Measurements from ENCODE around the gene CDH23. TPM values are rescaled to one million over a fixed set of nuclear protein-coding genes. Genes with fewer than 3 reads are reported as not detected.

Gene CDH23
- total RNA-seq, 1 donor from 2014 or later = 10.3 TPM

DNA sequence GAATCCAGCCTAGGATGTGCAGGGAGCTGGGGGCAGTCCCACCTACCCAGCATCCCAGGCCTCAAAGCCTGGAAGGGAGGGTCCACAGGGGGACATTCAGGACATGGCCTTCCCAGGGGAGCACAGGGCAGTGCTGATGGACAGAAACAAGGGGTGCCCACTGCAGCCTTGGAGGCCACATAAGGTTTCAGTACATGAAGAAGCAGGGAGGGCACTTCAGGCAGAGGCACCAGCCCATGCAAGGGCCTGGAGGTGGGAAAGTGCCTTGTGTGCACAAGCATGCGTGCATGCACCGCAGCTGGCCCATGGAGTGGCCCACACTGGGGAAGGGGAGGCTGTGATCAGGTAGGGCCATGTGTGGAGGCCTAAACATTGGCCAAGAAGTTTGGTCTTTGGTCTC lies 313.8 kb downstream of the CDH23 start:
- H3K4me1 ChIP-seq = peaks cover 39% of the 10 kb centered on the region
- no peak overlapping the region for H3K27ac ChIP-seq
- no peaks in the 10 kb centered on the region for H3K27me3 ChIP-seq
- H3K4me3 ChIP-seq = no peak overlapping the region
- no peaks in the 10 kb centered on the region for H3K36me3 ChIP-seq
- DNase-seq (ENCODE audit: extremely low spot score in 2 of 2) = no peak
- intact Hi-C loops (cut with DNase I) = loop anchor here (5.0 kb wide), 1 partner anchor 62 kb away; the partner anchor contains the start of gene VSIR
- no peak for TF ChIP-seq POLR2A (IDR thresholded peaks at IDR 0.05)
- TF ChIP-seq POLR2AphosphoS5 (IDR thresholded peaks at IDR 0.05; ENCODE audit: insufficient read depth in 1 of 2, low read depth in 1 of 2) = no peak
- TF ChIP-seq, protein P1, sequence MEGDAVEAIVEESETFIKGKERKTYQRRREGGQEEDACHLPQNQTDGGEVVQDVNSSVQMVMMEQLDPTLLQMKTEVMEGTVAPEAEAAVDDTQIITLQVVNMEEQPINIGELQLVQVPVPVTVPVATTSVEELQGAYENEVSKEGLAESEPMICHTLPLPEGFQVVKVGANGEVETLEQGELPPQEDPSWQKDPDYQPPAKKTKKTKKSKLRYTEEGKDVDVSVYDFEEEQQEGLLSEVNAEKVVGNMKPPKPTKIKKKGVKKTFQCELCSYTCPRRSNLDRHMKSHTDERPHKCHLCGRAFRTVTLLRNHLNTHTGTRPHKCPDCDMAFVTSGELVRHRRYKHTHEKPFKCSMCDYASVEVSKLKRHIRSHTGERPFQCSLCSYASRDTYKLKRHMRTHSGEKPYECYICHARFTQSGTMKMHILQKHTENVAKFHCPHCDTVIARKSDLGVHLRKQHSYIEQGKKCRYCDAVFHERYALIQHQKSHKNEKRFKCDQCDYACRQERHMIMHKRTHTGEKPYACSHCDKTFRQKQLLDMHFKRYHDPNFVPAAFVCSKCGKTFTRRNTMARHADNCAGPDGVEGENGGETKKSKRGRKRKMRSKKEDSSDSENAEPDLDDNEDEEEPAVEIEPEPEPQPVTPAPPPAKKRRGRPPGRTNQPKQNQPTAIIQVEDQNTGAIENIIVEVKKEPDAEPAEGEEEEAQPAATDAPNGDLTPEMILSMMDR (IDR thresholded peaks at IDR 0.05) = no peak
- no peaks in the 10 kb centered on the region for H3K9me3 ChIP-seq

DNA sequence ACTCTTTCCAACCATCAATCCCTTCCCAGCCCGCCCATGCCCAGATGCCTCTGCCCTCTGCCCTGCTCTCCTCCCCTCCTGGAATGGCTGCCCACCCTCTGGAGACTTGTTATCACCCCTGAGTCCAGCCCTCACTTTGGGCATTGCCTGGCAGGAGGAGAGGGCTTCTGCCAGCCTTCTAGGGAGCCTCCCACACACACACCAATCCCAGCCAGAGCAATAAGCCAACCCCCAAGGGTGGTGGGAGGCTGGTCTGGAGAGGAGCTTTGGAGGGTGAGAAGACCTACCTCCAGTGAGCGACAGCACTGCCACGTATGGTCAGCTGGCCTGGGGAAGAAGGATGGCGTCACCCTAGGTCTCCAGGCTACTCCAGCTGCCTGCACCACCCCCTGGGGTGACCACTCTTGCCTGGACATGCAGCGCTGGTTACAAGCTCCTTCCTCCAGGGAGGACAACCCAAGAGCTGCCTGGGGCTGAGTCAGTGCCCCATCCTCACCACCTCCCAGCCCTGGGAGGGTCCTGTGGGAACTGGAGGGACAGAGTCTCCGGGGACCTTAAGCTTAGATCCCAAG lies 314.4 kb downstream of the CDH23 start:
- intact Hi-C loops (cut with DNase I) = loop anchor here (5.0 kb wide), 1 partner anchor 61 kb away; the partner anchor contains the start of gene VSIR
- peak overlapping the region; percentile 95 for H3K27ac ChIP-seq

DNA sequence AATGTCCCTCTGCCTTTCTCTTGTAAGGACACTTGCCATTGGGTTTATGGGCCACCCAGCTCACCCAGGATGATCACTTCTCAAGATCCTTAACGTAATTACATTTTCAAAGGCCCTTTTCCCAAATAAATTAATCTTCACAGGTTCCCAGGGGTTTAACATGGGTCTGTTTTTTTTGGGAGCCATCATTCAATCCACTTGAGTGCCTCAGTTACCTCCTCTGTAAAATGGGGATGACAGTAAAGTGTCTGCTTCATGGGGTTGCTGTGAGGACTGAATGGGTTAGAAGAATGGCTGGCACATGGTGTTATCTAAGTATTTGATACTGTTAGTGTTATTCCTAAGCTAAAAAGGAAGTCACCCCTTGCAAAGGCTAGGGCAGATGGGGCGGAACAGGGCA lies 315.4 kb downstream of the CDH23 start:
- intact Hi-C loops (cut with DNase I) = loop anchor here (5.0 kb wide), 1 partner anchor 60 kb away; the partner anchor contains the start of gene VSIR
- no peak for TF ChIP-seq POLR2AphosphoS5 (IDR thresholded peaks at IDR 0.05; ENCODE audit: insufficient read depth in 1 of 2, low read depth in 1 of 2)
- TF ChIP-seq, protein P1 (IDR thresholded peaks at IDR 0.05) = no peak
- no peak for TF ChIP-seq POLR2A (IDR thresholded peaks at IDR 0.05)
- peaks cover 50% of the 10 kb centered on the region for H3K4me1 ChIP-seq
- H3K27me3 ChIP-seq = no peaks in the 10 kb centered on the region
- H3K36me3 ChIP-seq = no peaks in the 10 kb centered on the region
- H3K4me3 ChIP-seq = no peak overlapping the region
- H3K9me3 ChIP-seq = no peaks in the 10 kb centered on the region
- peak overlapping the region; percentile 95 for H3K27ac ChIP-seq
- DNase-seq (ENCODE audit: extremely low spot score in 2 of 2) = no peak

More for the DNA sequence above, 314.4 kb downstream of the CDH23 start:
- peaks cover 45% of the 10 kb centered on the region for H3K4me1 ChIP-seq
- H3K4me3 ChIP-seq = no peak overlapping the region
- no peaks in the 10 kb centered on the region for H3K9me3 ChIP-seq
- no peak for DNase-seq (ENCODE audit: extremely low spot score in 2 of 2)
- H3K27me3 ChIP-seq = no peaks in the 10 kb centered on the region
- no peaks in the 10 kb centered on the region for H3K36me3 ChIP-seq
- TF ChIP-seq POLR2AphosphoS5 (IDR thresholded peaks at IDR 0.05; ENCODE audit: insufficient read depth in 1 of 2, low read depth in 1 of 2) (no peak), POLR2A (IDR thresholded peaks at IDR 0.05) (no peak)
- TF ChIP-seq, protein P1 (IDR thresholded peaks at IDR 0.05) = no peak

DNA sequence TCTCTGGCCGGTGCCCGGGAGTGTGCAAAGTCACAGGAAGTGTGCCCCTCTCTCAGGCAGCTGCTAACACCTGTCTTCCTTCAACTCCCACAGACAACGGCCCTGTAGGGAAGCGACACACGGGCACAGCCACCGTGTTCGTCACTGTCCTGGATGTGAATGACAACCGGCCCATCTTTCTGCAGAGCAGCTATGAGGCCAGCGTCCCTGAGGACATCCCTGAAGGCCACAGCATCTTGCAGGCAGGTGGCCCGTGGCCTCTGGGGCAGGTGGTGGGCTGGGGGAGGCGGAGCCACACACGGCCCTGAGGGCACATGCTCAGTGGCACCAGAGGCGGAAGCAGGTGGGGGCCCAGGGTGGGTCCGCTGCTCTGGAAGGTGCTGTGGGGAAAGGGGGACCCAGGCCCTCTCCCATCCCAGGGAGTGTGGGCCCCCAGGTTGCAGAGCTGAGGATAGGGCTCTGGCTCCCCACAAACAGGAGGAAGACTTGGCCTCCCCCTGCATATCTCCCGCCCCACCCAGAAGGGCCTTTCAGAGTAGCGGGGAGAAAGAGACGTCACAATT lies 315.9 kb downstream of the CDH23 start:
- TF ChIP-seq POLR2A (IDR thresholded peaks at IDR 0.05) = no peak
- TF ChIP-seq, protein P1 (IDR thresholded peaks at IDR 0.05) = no peak
- no peak for TF ChIP-seq POLR2AphosphoS5 (IDR thresholded peaks at IDR 0.05; ENCODE audit: insufficient read depth in 1 of 2, low read depth in 1 of 2)
- peak overlapping the region; percentile 95 for H3K27ac ChIP-seq
- H3K4me1 ChIP-seq = peaks cover 50% of the 10 kb centered on the region
- no peaks in the 10 kb centered on the region for H3K27me3 ChIP-seq
- no peaks in the 10 kb centered on the region for H3K9me3 ChIP-seq
- no peak for DNase-seq (ENCODE audit: extremely low spot score in 2 of 2)
- intact Hi-C loops (cut with DNase I) = loop anchor here (5.0 kb wide), 1 partner anchor 60 kb away; the partner anchor contains the start of gene VSIR
- H3K36me3 ChIP-seq = no peaks in the 10 kb centered on the region
- no peak overlapping the region for H3K4me3 ChIP-seq

Measured in vagina (tissue), 2 donors.